Smooth muscle cell (in vitro differentiated cells): ENCODE results near the gene ODAD2. TPM values are rescaled to one million over a fixed set of nuclear protein-coding genes. Genes with fewer than 3 reads are reported as not detected.

ENCODE experiments used
- DNase-seq: peaks from one replicate; lab custom pipeline; 2025; ENCODE audit not compliant: unreplicated experiment; lab: John Stamatoyannopoulos, UW
- H2AFZ ChIP-seq: fragments of 200-600 bp; sonication (generic); 2 replicates; pipeline ENCODE4 v1.6.0; 2016; ENCODE audit warnings: antibody characterized with exemption, low read depth, mild to moderate bottlenecking
- H3F3A ChIP-seq: fragments of 200-600 bp; sonication (generic); 2 replicates; pipeline ENCODE4 v1.6.0; 2017; ENCODE audit warnings: antibody characterized with exemption, low read depth
- H3K27ac ChIP-seq: fragments of 200-600 bp; sonication (generic); 2 replicates; pipeline ENCODE4 v1.5.1; 2016; ENCODE audit warnings: low read depth, mild to moderate bottlenecking
- H3K27me3 ChIP-seq: fragments of 200-600 bp; sonication (generic); 2 replicates; pipeline ENCODE4 v1.6.1; 2016; ENCODE audit warnings: low read depth, mild to moderate bottlenecking
- H3K36me3 ChIP-seq: fragments of 200-600 bp; sonication (generic); 2 replicates; pipeline ENCODE4 v1.5.1; 2016; ENCODE audit warnings: low read depth
- H3K4me1 ChIP-seq: fragments of 200-600 bp; sonication (generic); 2 replicates; pipeline ENCODE4 v1.5.1; 2016; ENCODE audit warnings: low read depth
- H3K4me2 ChIP-seq: fragments of 200-600 bp; sonication (generic); 2 replicates; pipeline ENCODE4 v1.6.0; 2016; ENCODE audit warnings: mild to moderate bottlenecking
- H3K4me3 ChIP-seq: fragments of 200-600 bp; sonication (generic); 2 replicates; pipeline ENCODE4 v1.5.1; 2016; ENCODE audit warnings: mild to moderate bottlenecking
- H3K79me2 ChIP-seq: fragments of 200-600 bp; sonication (generic); 2 replicates; pipeline ENCODE4 v1.6.0; 2016; ENCODE audit warnings: low read depth, mild to moderate bottlenecking
- H3K9ac ChIP-seq: fragments of 200-600 bp; sonication (generic); 2 replicates; pipeline ENCODE4 v1.6.0; 2016; ENCODE audit warnings: low read depth
- H3K9me3 ChIP-seq: fragments of 200-600 bp; sonication (generic); replicated peaks from 2 replicates; pipeline ENCODE4 v1.5.1; 2016; ENCODE audit warnings: low read depth
- H4K20me1 ChIP-seq: fragments of 200-600 bp; sonication (generic); 2 replicates; pipeline ENCODE4 v1.6.0; 2016; ENCODE audit warnings: low read depth
- CTCF ChIP-seq: fragments of 200-600 bp; sonication (generic); IDR thresholded peaks from 2 replicates; pipeline ENCODE4 v1.5.1; 2017; ENCODE audit warnings: borderline replicate concordance, mild to moderate bottlenecking, antibody characterized with exemption; ENCODE audit not compliant: insufficient read depth, poor library complexity, severe bottlenecking
- WGBS: methylation state at CpG from one replicate; pipeline ENCODE4 v1.1.7; 2016; ENCODE audit warnings: low lambda C conversion rate; 5-methylcytosine and 5-hydroxymethylcytosine counted together
- polyA plus RNA-seq: library from polyadenylated mRNA; unstranded; fragments of >200 nt; fragmentation: Nextera tagmentation; extraction: Ambion mirVana; gene quantifications from 2 replicates; pipeline ENCODE4 v1.2.1, GENCODE V29; 2016
- total RNA-seq: library from RNA; depleted of rRNA; stranded (reverse); fragments of >200 nt; gene quantifications from 2 replicates; pipeline ENCODE4 v1.2.3, GENCODE V29; 2014

Gene ODAD2
- total and polyA plus RNA-seq, 2 experiments from 2014 or later: 0.45 TPM; not detected in 1

GRCh38 chr10:27857616-27858015 lies 141.3 kb downstream of the ODAD2 start:
- H3K36me3 ChIP-seq: no peaks in the 10 kb centered on the region
- no peak overlapping the region for H3K27ac ChIP-seq
- H3K79me2 ChIP-seq: no peaks in the 10 kb centered on the region
- no peaks in the 10 kb centered on the region for H3F3A ChIP-seq
- H2AFZ ChIP-seq: no peak overlapping the region
- no peak overlapping the region for H3K4me3 ChIP-seq
- no peaks in the 10 kb centered on the region for H4K20me1 ChIP-seq
- DNase-seq: no peak
- H3K4me1 ChIP-seq: peaks cover 5% of the 10 kb centered on the region
- H3K4me2 ChIP-seq: no peak overlapping the region
- no peaks in the 10 kb centered on the region for H3K27me3 ChIP-seq
- no peak for TF ChIP-seq CTCF
- no peak overlapping the region for H3K9ac ChIP-seq
- WGBS: 28% methylated on average over 8 of the region's 8 CpGs
- no peaks in the 10 kb centered on the region for H3K9me3 ChIP-seq

DNA sequence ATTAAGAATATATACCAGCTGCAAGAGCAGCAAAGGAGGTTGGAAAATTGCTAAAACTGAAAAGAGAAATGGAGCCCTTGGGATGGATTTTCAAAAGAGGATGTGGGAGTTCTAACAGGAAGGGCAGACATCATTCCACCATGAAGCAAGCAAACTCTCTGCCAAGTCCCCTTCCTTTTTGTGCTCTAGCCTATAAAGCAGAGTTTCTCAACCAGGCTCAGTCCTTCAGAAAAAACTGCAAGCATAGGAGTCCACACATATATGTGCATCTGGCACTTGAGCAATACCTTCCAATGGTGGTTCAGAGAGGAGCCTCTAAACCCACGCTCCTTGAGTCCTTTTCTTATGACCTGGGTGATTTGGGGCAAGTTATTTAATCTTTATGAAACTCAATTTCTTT lies 154.7 kb downstream of the ODAD2 start:
- DNase-seq: no peak
- Histone ChIP-seq H3K9ac (no peak overlapping the region), H4K20me1 (no peaks in the 10 kb centered on the region), H2AFZ (no peak overlapping the region), H3F3A (no peaks in the 10 kb centered on the region), H3K27me3 (no peaks in the 10 kb centered on the region), H3K4me2 (no peak overlapping the region), H3K79me2 (no peaks in the 10 kb centered on the region), H3K4me1 (no peaks in the 10 kb centered on the region), H3K4me3 (no peak overlapping the region), H3K36me3 (no peaks in the 10 kb centered on the region), H3K9me3 (no peaks in the 10 kb centered on the region), H3K27ac (no peak overlapping the region)
- no peak for TF ChIP-seq CTCF
- 88% methylated on average over 1 of the region's 1 CpG for WGBS

DNA sequence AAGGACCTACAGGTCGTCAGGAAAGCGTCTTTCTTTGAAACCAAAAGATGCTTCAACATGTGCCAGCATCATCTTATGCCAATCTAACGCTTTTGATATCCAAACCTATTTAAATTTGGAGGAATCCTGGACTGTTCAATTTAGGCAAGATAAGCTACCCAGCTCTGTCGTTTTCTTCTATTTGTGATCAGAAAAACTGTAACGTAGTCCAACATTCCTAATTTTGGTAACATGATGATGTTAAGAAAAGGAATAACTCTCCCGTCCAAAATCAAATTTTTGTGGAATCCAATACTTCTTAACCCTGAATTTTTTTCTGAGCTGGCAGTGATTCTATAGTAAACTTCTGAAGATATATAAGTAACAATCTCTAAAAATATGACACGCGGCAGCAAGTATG lies 160.0 kb downstream of the ODAD2 start:
- H4K20me1 ChIP-seq: no peaks in the 10 kb centered on the region
- no peaks in the 10 kb centered on the region for H3K4me1 ChIP-seq
- no peak for DNase-seq
- H3K4me2 ChIP-seq: no peak overlapping the region
- 89% methylated on average over 8 of the region's 8 CpGs for WGBS
- no peak overlapping the region for H3K9ac ChIP-seq
- H2AFZ ChIP-seq: no peak overlapping the region
- no peaks in the 10 kb centered on the region for H3K36me3 ChIP-seq
- no peaks in the 10 kb centered on the region for H3K79me2 ChIP-seq
- no peaks in the 10 kb centered on the region for H3K9me3 ChIP-seq
- no peaks in the 10 kb centered on the region for H3F3A ChIP-seq
- no peak for TF ChIP-seq CTCF
- no peaks in the 10 kb centered on the region for H3K27me3 ChIP-seq
- H3K4me3 ChIP-seq: no peak overlapping the region
- H3K27ac ChIP-seq: no peak overlapping the region

- no peaks in the 10 kb centered on the region for H3K4me1 ChIP-seq
- H3K79me2 ChIP-seq: no peaks in the 10 kb centered on the region
- no peak for DNase-seq
Observed at GRCh38 chr10:27838361-27838760, 160.5 kb downstream of the ODAD2 start.

More at GRCh38 chr10:27838361-27838760, 160.5 kb downstream of the ODAD2 start:
- no peak overlapping the region for H3K4me3 ChIP-seq
- H3K27me3 ChIP-seq: no peaks in the 10 kb centered on the region
- no peaks in the 10 kb centered on the region for H3F3A ChIP-seq
- no peak overlapping the region for H3K4me2 ChIP-seq
- TF ChIP-seq CTCF: no peak
- WGBS: 60% methylated on average over 4 of the region's 4 CpGs
- H4K20me1 ChIP-seq: no peaks in the 10 kb centered on the region
- H3K9ac ChIP-seq: no peak overlapping the region
- H3K9me3 ChIP-seq: no peaks in the 10 kb centered on the region
- H2AFZ ChIP-seq: no peak overlapping the region
- H3K27ac ChIP-seq: no peak overlapping the region
- H3K36me3 ChIP-seq: no peaks in the 10 kb centered on the region
